Activated CD4-positive, alpha-beta T cell treated with anti-CD3 and anti-CD28 coated beads, Interleukin-2, amount 50 U/mL, for 1 hour (primary cell): ENCODE measurements around the gene ANKS1B.
"Not testable (repeated sequence)": the region's sequence is repeated elsewhere in the genome, so short reads cannot be mapped to it uniquely, and the experiment has no call there.

Experiments
- DNase-seq: peaks from one replicate; pipeline ENCODE4 v3.0.0-alpha.2; 2020

Gene ANKS1B

DNA sequence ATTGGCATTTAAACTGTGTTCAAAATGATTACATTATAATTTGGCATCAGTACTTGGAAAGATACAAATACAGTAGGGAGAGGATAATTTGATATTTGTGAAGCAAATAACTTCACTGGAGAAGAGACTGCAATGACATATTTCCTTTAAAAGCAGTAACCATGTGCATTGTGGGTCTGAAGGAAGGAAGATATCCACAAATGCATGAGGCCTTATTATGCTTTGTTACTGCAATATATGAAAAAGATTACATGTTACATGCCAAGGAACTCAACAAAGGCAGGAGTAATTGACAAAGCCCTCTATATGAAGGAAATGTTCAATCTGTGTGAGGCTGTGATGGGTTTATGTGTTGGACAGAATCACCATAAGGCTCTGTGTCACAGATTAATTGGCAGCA is 948.2 kb downstream of the ANKS1B start:
- DNase-seq: no peak

DNA sequence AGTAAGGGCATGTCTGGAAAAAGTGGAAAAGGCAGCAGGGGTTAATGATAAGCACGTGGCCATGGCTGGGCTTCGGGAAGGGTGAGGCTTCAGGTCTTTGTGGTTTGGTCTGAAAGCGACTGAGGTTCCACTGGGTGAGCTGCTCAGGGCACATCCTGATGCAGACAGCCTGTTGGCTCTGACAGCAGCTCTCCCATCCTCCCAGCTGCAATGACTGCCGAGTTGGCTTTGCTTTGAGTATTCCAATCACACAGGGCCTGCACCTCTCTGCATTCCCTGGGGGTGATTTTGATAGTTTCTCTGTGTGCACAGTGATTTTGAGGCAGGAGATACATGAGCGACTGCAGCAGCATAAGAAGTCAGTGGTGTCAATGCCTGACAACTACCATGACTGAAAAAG is 948.9 kb downstream of the ANKS1B start:
- no peak for DNase-seq

DNA sequence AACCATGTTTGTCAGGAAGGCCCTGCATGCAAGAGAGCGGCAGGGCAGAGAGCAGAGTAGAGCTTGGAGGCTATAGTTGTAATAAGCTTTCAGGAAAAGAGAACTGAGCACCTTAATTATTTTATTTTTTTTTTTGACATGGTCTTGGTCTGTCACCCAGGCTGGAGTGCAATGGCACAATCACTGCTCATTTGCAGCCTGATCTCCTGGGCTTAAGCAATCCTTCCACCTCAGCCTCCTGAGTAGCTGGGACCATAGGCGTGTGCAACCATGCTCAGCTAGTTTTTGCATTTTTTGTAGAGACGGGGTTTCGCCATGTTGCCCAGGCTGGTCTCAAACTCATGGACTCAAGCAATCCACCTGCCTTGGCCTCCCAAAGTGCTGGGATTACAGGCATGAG is 950.5 kb downstream of the ANKS1B start:
- DNase-seq: not testable (repeated sequence)

DNA sequence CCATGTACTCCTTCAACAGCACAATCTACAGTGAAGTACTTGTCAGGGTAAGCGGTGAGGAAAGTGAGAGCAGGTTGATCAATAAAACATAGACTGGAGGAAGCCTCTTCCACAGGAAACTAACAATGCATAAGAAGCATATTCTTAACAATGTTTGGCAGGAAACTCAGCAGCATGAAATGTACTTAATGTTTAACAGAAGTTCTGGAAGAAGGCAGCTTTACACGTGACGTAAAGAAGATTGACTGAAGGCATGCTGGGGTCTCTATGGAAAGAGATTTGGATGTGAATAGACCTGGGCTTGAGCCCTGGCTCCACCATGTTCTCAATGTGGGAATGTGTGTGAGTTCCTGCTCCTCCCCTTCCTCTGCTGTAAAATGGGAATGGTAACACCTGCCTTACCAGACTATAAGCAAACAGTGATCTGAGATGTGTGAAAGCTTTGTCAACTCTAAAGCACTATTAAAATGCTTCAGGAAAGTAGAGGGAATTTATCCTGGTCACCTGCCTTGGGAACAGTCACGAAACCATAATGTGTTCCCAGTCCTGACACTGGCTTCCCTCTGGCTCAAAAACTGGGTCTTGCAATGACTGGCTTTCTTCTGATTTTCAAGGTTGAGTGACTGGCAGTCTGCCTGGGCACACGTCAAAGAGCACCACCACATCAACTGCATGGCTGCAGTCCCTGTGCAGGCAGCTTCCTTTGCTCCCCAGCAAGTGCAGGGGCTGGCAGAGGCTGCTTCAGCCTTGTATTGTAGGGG is 955.0 kb downstream of the ANKS1B start:
- DNase-seq: no peak

DNA sequence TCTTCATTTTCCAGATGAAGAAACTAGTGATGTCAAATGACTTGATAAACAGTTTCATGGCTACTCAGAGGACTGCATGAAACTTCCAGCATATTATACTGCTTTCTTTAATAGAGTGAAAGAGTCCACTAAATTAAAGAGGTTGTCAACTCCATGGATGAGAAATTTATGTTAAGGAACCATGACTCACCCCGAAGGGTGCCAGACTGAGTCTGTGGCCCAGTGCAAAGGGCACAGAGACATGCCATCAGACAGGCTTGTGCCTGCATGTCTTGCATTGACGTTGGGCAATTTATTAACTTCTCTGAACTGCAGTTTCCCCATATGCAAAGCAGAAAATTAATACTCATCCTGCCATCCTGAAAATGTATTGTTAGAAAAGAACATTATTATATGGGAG is 957.3 kb downstream of the ANKS1B start:
- DNase-seq: no peak

DNA sequence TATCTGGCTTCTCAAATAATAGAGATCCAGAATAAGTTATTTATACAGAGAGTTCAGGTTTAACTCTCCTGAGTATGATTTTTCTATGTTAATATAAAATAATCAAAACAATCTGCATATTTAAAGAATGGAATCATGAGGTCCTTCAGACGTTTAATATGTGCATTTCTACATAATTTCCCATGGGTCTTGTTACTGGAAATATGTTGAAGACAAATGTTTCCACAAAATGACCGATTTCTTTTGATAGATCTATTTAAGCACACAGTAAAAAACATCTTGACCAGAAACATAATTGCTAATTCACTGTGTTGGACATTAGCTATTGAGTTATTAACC is 957.7 kb downstream of the ANKS1B start:
- no peak for DNase-seq

DNA sequence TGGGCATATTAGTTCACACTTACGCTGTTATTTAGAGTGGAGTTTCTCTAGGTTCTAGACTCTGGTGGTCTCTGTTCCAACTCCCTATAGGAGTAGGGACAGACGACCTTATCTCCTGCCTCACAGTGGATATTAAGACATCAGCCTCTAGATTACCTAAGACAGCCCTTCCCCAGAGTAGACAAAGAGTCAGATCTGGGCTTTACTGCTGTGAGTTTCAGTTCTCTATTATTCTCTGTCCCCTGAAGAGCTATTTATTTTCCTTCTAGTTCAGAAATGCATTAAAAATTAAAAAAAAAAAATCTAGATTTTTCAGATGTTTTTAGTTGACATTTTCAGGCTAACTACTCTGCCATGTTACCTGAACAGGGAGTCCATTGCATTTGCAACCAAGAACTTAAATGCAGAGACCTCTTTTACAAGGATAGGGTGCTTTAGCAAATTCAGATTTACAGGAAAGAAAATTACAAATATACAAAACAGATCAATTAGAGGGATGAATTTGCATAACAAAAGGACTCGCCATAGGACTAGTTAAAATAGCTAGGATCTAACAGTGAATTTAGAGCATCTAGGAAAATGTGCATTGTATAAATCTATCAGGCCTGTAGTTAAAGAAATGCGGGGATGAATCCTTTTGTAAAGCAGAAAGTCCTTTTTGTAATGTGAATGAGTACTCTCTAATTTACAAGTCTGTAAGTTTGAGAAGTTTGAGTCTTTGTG is 958.2 kb downstream of the ANKS1B start:
- DNase-seq: no peak

DNA sequence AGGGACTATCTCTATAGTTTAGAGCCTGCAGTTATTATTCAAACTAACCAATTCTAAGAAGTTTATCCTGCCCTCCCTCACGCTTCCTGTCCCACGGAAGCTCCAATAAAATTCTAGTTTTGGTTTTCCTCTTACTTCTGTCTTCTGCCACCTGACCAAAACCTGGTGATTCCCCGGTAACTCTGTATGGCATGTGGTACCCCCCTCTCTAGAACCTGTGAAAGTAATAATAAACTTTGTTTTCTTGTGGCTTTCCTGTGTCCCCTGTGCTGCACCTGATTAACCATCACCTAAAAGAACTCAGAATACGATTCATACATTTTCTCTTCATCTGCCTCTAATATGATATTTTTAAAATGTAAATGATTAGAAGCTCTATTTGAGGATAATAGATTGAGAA is 959.9 kb downstream of the ANKS1B start:
- no peak for DNase-seq

DNA sequence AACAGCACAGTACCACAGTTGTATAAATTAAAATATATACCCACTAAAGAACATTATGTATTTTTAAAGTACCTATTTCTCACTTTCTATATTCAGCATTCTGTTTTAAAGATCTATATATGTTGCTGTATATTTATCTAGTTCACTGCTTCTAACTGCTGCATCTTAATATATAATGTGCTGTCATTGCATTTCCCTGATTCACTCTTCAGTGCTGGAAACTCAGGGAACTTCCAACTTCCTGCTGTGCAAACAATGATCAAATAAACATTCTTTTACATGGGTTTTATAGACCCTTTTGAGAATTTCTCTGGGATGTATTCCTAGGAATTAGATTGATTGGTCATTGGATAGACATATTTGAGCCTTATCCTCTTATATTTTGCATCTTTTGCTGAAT is 960.5 kb downstream of the ANKS1B start:
- DNase-seq: no peak

DNA sequence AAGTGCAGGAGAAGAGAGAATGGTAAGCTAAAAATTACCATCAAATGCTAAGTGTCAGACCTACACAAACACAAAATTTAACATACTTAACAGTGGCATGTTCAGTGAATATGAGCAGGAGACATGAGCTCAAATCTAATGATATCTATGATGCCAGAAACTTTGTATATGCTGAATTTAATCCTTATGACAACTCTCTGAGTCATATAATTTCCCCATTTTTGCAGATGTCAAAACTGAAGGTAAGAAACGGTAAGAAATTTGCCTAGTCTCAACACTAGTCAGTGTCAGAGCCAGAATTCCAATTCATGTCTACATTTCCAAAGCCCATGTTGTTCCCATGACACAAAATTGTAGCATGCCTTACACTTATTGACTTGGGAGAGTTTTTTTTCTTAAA is 963.9 kb downstream of the ANKS1B start:
- DNase-seq: no peak

DNA sequence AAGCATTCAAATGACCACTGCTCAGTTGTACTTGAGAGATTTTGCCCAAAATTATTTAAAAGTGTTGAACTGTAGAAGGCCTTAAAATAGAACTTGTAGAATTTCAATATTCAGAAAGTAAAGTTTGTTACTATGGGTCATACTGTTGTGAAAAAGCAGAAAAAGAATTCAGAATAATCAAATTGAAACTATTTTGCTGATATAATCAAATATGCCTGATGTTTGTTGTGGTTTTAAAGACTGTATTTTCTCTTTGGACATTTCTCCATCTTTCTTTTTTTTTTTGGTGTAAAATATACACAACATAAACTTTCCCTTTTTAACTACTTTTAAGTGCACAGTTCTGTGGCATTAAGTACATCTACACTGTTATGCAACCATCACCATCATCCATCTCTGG is 964.9 kb downstream of the ANKS1B start:
- no peak for DNase-seq

DNA sequence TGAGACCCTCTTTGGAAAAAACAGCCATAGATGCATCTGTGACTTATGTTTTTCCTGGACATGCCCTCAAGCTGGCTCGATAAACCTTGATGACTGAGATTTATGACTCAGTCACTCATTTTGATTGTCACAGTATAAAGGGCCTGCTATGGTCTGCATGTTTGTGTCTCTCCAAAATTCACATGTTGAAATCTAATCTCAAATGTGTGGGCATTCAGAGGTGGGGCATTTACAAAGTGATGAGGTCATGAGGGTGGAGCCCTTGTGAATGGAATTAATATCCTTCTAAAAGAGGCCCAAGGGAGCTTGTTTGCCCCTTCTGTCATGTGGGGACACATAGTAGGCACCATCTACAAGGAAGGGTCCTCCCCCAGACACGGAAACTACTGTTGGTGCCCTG is 966.8 kb downstream of the ANKS1B start:
- DNase-seq: no peak

DNA sequence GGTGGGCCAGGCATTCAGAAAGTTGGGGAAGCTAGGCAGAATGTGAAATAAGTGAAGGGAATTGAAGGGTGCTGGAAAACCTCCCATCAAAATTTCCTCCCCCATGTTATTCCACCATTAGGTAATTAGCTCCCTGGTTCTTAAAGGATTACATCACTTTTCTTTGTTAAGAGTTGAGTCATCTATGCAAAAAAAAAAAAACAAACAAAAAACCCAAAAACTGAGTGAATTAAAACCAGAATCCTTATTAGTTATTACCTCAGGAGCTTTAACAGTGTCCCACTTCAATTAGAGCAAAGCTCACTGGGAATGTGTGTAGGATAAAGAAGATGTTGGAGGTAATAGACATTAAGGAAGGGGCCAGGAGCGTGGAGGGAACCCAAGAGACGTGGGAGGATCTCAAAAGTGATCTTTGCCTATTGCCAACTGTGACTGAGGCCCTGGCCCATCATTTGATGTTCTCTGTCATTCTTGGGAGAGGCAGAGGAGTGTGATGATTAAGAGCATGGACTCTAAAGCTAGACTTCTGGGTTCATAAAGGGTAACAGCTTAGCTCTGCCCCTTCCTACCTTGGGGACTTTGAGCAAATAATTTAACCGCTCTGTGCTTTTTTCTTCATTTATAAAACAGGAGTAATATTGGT is 975.0 kb downstream of the ANKS1B start:
- no peak for DNase-seq

DNA sequence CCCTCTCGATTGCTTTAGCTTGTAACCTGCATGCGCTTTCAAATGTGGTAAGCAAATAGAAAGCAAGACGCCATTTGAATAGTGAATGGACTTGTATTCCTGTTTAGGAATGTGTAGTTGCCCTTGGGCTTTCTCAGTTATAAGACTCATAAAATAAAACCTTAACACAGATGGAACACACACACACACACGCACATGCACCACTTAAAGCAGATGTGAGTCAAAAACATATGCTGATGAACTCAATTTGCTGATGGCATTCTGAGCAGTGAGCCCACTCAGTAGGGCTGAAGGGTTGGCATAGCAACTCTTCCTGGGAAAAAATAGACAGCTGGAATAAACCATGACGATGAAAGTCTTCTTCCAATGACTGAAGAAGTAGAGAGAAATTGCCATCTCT is 979.1 kb downstream of the ANKS1B start:
- DNase-seq: no peak

DNA sequence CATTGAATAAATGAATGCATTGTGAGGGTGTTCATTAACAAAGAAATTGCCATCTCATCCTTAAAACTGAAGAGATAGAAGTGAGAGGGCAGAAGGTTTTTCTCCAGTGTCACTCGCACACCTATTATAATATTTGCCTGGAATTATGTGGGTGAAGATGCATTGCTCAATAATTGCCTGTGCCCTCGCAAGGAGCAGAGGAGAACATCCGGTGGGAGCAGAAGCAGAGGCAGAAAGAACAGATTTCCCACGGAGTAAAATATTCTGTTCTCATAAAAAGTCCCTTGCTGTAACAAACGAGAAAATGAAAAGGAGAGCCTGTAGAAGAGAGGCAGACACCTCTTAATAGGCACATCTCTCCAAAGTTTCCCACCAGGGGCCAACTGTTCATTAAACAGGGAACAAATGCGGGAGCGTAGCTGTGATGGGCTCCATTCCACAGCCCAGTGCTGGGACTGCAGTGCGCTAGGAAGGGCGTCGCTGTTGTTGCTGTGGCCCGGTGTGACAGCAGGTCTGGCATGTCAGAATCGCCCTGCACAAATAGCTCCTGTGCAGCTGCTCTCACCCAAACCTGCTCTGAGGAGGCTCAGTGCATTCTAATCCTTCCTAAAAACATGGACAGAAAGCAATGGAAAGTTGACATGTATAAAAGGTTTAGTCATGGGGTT is 979.8 kb downstream of the ANKS1B start:
- DNase-seq: no peak

DNA sequence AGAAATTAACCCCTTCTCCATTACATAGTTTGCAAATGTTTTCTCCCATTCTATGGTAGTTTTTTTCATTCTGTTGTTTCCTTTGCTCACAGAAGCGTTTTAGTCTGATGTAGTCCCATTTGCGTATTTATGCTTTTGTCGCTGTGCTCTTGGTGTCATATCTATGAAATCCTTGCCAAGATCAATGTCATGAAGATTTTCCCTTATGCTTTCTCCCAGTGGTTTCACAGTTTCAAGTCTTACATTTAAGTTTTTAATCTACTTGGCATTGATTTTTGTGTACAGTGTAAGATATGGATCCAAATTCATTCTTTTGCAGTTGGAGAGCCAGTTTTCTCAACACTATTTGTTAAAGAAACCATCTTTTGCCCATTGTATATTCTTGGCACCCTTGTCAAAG is 982.0 kb downstream of the ANKS1B start:
- no peak for DNase-seq

DNA sequence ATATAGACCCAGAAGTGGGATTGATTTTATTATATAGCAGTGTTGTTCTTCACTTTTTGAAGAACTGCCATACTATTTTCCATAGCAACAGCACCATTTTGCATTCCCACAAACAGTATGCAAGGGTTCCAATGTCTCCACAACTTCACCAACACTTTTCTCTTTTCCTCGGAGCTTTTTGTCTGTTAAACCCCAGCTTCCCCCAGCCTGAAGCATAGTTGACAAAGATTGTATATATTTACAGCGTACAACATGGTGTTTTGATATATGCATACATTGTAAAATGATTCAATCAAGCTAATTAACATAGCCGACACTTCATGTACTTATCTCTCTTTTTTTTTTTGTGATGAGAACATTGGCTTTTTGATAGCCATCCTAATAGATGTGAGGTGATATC is 982.6 kb downstream of the ANKS1B start:
- DNase-seq: no peak

DNA sequence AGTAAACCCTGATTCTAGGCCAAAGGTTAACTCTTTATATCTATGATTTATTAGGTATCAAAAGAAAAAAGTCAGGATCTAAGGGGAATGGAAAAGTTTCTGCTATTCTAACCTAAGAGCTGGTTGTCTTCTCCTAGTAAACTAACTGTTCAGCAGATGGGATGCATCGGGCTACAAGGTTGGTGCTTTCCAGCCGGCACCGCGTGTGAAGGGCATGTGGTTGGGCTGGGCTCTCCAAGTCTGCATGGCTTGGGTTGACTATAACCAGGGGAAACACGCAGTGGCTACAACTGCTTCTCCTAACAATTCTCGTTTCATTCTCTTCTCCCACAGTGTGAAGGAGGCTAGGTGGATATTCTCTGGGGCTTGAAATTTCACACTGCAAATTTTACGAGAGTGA is 985.2 kb downstream of the ANKS1B start:
- no peak for DNase-seq

DNA sequence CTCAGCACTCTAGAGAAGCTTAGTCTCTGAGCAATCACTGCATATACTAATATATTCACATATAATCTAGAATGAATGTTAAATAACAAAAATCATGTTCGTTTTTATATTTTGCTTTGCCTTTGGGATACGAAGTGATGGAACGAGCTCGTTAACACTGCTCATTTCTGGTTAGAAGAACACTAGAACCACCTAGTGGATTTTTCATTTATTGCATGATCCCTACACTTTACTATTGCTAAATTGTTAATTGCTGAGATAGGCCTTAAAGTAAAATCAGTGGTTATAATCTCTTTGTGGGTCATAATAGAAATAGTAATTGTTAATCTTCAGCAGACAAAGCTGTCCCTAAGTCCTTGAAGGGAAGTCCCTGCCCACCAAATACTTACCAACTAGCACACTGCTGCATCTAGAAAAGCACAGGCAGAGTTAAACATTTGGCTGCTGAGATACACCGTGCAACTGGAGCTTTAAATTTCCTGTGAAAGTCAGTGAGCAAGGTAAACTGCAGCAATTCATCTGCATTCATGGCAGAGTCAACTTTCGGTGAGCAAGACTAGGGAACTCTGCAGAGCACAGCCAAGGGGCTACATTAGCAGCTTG is 985.9 kb downstream of the ANKS1B start:
- no peak for DNase-seq

DNA sequence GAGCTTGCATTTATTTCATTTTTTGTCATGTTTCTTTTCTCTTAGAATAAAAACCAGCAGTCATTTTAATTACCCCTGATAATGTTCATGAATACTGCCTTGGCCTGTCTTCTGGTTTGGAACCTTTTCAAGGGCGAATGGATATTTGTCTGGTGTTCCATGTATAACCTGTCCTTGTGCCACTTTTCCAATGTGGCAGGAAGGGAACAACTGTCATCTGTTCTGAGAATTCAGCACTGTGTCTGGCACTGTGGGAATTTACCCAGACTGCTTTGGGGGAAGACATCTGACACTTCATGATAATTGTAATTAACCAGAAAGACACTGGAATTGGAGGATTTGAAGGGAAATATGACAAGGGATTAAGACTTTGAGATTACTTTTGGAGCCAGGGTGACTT is 986.8 kb downstream of the ANKS1B start:
- DNase-seq: no peak

DNA sequence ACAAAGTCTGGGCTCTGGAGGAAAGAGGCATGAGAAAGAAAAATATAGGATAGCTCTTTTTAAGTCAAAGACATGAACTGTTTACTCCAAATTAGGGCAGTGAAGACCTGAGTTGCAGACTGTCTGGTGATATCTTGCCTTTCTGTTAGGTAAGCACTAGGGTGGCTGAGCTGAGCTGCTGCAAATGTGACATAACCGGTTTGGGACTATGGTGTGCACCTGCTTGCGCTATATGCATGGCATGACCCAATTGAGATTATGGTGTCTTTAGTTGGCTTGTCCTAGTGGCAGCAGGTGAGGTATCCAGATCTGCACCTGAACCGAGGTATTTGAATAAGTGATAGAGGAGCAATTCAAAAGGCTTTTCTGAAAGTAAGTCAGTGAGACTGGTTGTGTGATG is 994.1 kb downstream of the ANKS1B start:
- DNase-seq: no peak

DNA sequence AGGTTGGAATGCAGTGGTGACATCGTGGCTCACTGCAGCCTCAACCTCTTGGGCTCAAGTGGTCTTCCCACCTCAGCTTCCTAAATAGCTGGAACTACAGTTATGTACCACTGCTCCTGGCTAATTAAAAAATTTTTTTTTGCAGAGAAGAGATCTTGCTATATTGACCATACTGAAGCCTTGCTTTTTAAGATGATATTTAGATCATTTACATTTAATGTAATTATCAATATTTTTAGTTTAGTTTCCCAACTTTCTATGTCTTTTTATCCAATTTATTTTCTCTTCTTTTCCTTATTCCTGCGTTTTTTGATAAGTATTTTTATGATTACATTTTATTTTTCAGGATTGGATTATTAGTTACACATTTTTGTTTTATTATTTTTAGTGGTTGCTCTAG is 999.6 kb downstream of the ANKS1B start:
- DNase-seq: no peak

DNA sequence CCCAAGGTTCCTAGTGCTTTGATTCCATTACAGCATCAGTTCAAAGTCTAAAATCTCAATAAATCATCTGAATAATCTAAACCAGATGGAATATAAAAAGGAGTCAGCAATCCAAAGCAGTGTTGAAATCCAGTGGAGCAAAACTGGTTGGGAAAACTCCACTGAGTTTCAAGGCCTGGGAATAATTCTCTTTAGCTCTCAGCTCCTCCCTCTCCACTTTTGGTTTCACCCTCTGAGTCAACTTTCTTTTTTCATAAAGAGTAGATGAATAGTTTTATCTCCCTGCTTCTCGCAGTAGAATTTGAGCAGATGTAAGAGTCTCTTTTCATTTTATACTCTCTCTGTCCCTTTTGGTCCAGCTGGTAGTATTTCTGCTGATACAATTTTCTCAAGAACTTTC is 1001.1 kb downstream of the ANKS1B start:
- no peak for DNase-seq
